ENCODE data around the gene GABARAPL1.
"Not testable (repeated sequence)": the region's sequence is repeated elsewhere in the genome, so short reads cannot be mapped to it uniquely, and the experiment has no call there.

GRCh38 chr12:10204495-10204894 is 8.2 kb upstream of the GABARAPL1 start:
- not testable (repeated sequence) for TF ChIP-seq CTCF (conservative IDR thresholded peaks at IDR 0.05; ENCODE audit: low read depth, low read length); EZH2 (IDR thresholded peaks at IDR 0.05; ENCODE audit: borderline replicate concordance, low read depth, low read length, poor library complexity, severe bottlenecking)

Data from A673 (cell line).